HAP-1 (cell line): ENCODE data around the gene RNF103.
A peak's percentile ranks its signal among the peaks of the same experiment; 100 is the strongest.
"Not testable (repeated sequence)": the region's sequence is repeated elsewhere in the genome, so short reads cannot be mapped to it uniquely, and the experiment has no call there.

ENCODE experiments used
- DNase-seq, 2 experiments: peaks; one replicate each; pipeline ENCODE4 v3.0.0-alpha.2; 2016 to 2020; ENCODE audit warnings: low spot score in 2 of 2
- H3K27me3 ChIP-seq: fragments of 250-450 bp; sonication (Bioruptor Pico); 2 replicates; pipeline ENCODE4 v1.5.1; 2020; ENCODE audit warnings: low read depth, mild to moderate bottlenecking, moderate library complexity
- H3K36me3 ChIP-seq: fragments of 250-450 bp; sonication (Bioruptor Pico); replicated peaks from 2 replicates; pipeline ENCODE4 v1.5.1; 2020; ENCODE audit warnings: mild to moderate bottlenecking
- H3K4me1 ChIP-seq: fragments of 250-450 bp; sonication (Bioruptor Pico); 2 replicates; pipeline ENCODE4 v1.5.1; 2020; ENCODE audit warnings: mild to moderate bottlenecking
- H3K4me3 ChIP-seq: fragments of 250-450 bp; sonication (Bioruptor Pico); 2 replicates; pipeline ENCODE4 v1.5.1; 2020; ENCODE audit warnings: mild to moderate bottlenecking, moderate library complexity
- H3K9me3 ChIP-seq: fragments of 250-450 bp; sonication (Bioruptor Pico); 2 replicates; pipeline ENCODE4 v1.5.1; 2020; ENCODE audit warnings: mild to moderate bottlenecking, moderate library complexity
- in situ Hi-C: fragments of 300-500 bp; cut with MboI; formaldehyde crosslinking; loops from 3 replicates; pipeline ENCODE4 v1.14.3; 2020; ENCODE audit warnings: low sequenced_read_pairs, inconsistent platforms, mixed read lengths

Gene RNF103, protein sequence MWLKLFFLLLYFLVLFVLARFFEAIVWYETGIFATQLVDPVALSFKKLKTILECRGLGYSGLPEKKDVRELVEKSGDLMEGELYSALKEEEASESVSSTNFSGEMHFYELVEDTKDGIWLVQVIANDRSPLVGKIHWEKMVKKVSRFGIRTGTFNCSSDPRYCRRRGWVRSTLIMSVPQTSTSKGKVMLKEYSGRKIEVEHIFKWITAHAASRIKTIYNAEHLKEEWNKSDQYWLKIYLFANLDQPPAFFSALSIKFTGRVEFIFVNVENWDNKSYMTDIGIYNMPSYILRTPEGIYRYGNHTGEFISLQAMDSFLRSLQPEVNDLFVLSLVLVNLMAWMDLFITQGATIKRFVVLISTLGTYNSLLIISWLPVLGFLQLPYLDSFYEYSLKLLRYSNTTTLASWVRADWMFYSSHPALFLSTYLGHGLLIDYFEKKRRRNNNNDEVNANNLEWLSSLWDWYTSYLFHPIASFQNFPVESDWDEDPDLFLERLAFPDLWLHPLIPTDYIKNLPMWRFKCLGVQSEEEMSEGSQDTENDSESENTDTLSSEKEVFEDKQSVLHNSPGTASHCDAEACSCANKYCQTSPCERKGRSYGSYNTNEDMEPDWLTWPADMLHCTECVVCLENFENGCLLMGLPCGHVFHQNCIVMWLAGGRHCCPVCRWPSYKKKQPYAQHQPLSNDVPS

DNA sequence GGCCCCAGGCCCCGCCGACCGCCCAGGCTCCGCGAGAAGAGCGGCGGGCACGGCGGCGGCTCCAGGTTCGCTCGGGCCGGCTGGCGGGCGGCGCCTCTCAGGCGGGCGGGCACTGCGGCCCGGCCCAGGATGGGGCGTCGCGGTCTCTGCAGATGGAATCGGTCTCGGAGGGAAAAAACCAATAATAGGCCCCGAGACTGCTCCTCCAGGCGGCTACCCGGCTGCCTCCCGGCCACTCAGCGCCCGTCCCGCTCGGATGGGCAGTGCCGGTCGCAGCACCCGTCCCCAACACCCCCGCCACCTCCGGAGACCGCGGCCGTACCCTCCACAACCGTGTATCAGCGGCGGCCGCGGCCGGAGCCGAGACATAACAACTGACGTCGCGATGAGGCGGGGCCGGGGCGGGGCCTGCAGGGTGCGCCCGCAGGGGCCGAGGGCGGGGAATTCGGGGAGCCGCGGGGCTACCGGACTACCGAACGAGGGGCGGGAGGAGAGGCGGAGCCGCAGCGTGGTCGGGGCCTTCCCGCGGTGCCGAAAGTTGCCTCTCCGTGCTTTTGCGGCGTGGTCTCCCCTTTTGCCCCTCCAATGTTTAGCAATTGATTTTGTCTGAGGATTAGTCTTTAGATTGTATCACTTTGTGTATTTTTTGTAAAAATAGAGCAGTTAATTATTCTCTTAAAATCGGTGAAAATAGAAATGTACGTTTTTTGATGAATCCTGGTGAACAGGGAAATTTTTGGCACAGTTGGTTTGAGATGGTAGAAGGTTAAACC is at the start of gene RNF103:
Gene RNF103, minus strand, starts transcription at position 372 of the 773 bp plus-strand sequence. CDS start 979 bp downstream, outside the sequence.
- peaks cover 14% of the 10 kb centered on the region for H3K4me1 ChIP-seq
- in situ Hi-C loops, result no loop called here
- no peaks in the 10 kb centered on the region for H3K9me3 ChIP-seq
- H3K27me3 ChIP-seq, result no peaks in the 10 kb centered on the region
- H3K36me3 ChIP-seq, result peaks cover 8% of the 10 kb centered on the region
- H3K4me3 ChIP-seq, result peak within 1 kb of the TSS; percentile 69
- DNase-seq, result peak; percentile 87 to 97

DNA sequence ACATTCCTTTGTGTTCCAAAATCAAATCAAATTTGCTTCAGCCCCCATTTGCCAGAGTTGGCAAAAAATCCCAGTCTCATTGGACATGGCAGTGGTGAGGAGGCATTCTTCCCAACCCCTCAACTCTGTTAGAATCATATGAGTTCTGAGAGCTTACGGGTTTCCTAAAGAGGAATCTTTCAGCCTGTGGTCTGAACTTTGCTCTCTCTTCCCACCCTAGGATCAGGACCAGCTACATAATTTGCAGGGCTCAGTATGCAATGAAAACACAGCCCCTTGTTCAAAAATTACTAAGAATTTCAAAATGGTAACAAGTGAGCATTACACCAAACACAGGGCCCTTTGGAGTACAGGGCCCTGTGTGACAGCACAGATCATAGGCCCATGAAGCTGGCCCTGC is 49.3 kb upstream of the RNF103 start:
- in situ Hi-C loops, result no loop called here
- no peak for DNase-seq
- no peaks in the 10 kb centered on the region for H3K9me3 ChIP-seq
- H3K36me3 ChIP-seq, result no peaks in the 10 kb centered on the region
- no peak overlapping the region for H3K4me3 ChIP-seq
- no peaks in the 10 kb centered on the region for H3K27me3 ChIP-seq
- H3K4me1 ChIP-seq, result no peaks in the 10 kb centered on the region

DNA sequence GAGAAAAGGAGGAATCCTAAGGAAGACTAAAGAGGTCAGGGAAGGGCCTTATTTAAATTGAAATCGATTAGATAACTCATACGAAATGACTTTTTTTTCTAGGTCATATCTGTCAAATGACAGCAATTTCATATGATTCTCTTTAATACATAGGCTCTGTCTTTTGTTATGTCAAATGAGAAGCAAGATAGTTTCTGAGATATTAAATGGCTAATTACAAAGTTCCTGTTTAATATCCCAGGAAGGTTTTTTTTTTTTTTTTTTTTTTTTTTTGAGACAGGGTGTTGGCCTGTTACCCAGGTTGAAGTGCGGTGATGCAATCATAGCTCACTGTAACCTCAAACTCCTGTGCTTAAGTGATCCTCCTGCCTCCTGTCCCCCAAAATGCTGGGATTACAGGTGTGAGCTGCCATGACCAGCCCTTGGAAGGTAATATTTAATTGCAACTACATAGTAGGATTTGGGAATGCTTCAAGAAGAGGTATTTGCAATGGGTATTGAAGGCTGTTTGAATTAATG is 48.4 kb upstream of the RNF103 start:
- no peaks in the 10 kb centered on the region for H3K36me3 ChIP-seq
- no peak overlapping the region for H3K4me3 ChIP-seq
- H3K4me1 ChIP-seq, result no peaks in the 10 kb centered on the region
- no peaks in the 10 kb centered on the region for H3K9me3 ChIP-seq
- H3K27me3 ChIP-seq, result no peaks in the 10 kb centered on the region
- no peak for DNase-seq
- in situ Hi-C loops, result no loop called here

DNA sequence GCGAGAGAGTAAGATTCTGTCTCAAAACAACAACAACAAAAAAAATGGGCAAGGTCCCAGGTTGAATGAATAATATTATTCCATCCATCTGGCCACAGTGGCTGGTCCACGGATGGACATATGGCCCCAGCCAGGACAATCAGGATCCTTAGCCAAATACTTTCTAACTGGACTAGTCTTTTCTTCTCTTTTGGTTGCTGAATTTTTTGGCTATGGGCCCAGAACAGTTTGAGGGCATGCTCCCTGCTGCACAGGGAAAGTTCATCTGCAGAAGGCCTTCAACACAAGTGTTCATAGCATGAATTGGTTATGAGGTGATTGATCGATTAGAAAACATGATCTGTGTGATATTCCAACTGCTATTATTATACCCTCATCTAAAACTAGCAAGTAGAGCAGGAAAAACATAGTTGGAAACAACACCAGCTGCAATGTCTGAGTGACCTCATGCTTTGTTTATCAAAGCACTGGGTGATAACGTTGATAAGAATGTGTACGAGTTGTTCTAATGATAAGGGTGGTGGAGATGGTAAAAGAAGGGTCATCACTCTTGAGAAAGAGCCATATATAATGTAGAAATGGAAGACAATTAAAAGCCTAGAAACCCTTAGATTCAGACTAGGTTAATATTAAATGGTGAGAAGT is 47.8 kb upstream of the RNF103 start:
- DNase-seq, result no peak
- no peaks in the 10 kb centered on the region for H3K9me3 ChIP-seq

DNA sequence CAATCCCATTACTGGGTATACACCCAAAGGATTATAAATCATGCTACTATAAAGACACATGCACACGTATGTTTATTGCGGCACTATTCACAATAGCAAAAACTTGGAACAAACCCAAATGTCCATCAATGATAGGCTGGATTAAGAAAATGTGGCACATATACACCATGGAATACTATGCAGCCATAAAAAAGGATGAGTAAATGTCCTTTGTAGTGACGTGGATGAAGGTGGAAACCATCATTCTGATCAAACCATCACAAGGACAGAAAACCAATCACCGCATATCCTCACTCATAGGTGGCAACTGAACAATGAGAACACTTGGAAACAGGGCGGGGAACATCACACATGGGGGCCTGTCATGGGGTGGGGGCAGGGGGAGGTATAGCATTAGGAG is 45.7 kb upstream of the RNF103 start:
- H3K4me1 ChIP-seq, H3K36me3 ChIP-seq, DNase-seq, H3K27me3 ChIP-seq, in situ Hi-C loops, H3K9me3 ChIP-seq, H3K4me3 ChIP-seq: not testable (repeated sequence)

More for the DNA sequence above, 47.8 kb upstream of the RNF103 start:
- Histone ChIP-seq H3K36me3 (no peaks in the 10 kb centered on the region), H3K27me3 (no peaks in the 10 kb centered on the region), H3K4me3 (no peak overlapping the region), H3K4me1 (no peaks in the 10 kb centered on the region)
- in situ Hi-C loops, result no loop called here

DNA sequence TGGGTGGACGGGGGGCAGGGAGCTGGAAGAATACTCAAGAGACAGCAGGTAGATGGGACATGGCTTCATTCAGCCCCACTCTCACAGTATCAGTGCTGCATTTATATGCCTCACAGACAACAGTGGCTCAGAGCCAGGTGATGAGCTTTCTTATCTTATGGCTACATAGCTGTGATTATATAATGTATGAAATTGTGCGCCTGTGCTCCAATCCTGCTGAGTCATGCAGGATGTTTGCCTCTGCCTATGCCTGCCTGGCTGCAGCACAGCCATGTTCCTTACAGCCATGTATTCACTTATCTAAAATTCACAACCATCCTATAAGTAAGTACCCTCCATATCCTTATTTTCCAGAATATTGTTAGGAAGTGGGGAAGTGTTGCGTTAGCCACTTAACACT is 37.7 kb upstream of the RNF103 start:
- Histone ChIP-seq H3K9me3 (peaks cover 4% of the 10 kb centered on the region; the same call in 1 of the 2 replicates), H3K27me3 (no peaks in the 10 kb centered on the region), H3K4me1 (no peaks in the 10 kb centered on the region), H3K36me3 (no peaks in the 10 kb centered on the region; the same call in 1 of the 2 replicates), H3K4me3 (no peak overlapping the region)
- no peak for DNase-seq
- in situ Hi-C loops, result no loop called here

DNA sequence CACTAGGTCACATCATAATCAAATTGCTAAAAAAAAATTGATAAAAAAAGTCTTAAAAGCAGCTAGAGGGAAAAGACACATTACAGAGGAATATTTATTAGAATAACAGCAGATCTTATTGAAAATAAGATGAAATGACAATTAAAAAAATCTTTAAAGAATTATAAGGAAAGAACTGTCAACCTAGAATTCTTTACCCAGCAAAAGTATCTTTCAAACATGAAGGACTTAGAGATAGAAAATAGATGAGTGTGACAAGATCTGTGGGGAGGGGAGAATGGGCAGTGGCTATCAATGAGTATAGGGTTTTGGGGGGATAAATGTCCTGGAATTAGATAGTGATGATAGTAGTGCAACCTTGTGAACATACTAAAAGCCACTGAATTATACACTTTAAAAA is 26.5 kb upstream of the RNF103 start:
- no peak for DNase-seq
- in situ Hi-C loops, result no loop called here
- no peaks in the 10 kb centered on the region for H3K36me3 ChIP-seq

DNA sequence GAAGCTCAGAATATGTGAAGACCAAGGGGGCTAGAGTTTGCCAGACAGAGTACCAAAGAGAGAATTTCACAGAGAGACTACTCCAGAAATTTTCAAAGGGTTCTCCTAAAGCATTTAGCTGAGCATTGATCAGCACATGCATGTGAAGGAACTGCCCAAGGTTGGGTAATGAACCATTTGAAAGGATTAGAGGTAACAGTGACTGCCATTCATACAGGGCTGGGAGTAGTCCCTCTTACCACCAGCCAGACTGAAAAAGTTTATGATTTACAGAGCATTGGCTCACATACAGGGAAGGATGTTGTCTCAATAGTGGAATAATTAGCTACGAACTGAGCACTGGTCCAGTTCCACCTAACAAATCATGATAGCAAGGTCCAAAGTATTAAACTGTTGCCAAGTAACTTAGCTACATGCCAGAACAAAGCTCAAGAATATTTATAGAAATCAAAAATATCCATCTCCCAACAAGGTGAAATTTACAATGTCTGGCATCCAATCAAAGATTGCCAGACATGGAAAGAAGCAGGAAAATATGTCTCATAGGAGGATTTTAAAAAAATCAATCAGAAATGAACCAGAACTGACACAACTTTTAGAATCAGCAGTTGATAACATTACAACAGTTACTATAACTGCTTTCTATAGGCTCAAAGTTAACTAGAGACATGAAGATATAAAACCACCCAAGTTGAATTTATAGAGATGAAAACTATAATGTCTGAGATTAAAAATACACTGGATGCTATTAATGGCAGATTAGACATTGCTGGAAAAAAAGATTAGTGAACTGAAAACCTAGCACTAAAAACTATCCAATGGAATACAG is 25.7 kb upstream of the RNF103 start:
- no peaks in the 10 kb centered on the region for H3K36me3 ChIP-seq
- no peaks in the 10 kb centered on the region for H3K27me3 ChIP-seq
- DNase-seq, result no peak
- in situ Hi-C loops, result no loop called here
- no peaks in the 10 kb centered on the region for H3K9me3 ChIP-seq
- no peak overlapping the region for H3K4me3 ChIP-seq
- no peaks in the 10 kb centered on the region for H3K4me1 ChIP-seq

More for the DNA sequence above, 26.5 kb upstream of the RNF103 start:
- Histone ChIP-seq H3K4me1 (no peaks in the 10 kb centered on the region), H3K9me3 (no peaks in the 10 kb centered on the region), H3K27me3 (no peaks in the 10 kb centered on the region), H3K4me3 (no peak overlapping the region)

DNA sequence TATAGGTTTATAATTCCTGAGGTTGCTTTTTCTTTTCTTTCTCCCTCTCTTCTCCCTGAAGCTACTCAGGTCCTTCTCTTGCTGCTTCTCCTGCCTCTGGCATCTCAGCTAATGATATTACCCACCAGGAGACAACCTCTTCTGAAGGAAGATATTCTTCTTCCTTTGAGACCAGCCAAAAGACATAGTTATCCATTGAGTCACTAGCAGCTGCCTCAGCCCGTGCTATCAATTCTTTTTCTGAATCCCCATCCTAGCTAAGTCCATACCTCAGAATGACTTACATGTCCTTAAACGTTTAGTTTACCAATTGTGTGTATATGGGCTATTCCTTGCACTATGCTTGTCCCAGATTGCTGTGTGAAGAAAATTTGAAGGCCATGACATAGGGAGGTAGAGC is 25.0 kb upstream of the RNF103 start:
- in situ Hi-C loops, result no loop called here
- no peak for DNase-seq
- H3K36me3 ChIP-seq, result no peaks in the 10 kb centered on the region

DNA sequence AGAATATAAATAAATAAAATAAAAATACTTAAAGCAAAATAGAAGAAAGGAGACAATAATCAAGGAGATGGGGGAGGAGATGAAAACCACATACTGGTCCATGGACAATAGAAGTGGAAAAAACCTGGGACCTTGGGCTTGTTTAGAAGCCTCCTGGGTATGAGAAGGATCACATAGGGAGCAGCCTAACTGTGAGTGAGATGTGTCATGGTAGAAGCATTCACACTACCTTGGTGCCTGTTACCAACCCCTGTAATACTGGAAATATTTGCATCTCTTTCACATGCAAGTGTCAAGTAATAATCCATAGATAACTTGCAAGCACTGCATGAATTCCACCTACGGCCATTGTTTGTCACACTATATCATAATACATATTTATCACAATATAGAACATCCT is 23.2 kb upstream of the RNF103 start:
- Histone ChIP-seq H3K36me3 (no peaks in the 10 kb centered on the region), H3K4me3 (no peak overlapping the region), H3K4me1 (no peaks in the 10 kb centered on the region), H3K9me3 (no peaks in the 10 kb centered on the region), H3K27me3 (no peaks in the 10 kb centered on the region)
- in situ Hi-C loops, result no loop called here
- no peak for DNase-seq

More for the DNA sequence above, 25.0 kb upstream of the RNF103 start:
- H3K4me1 ChIP-seq, result no peaks in the 10 kb centered on the region
- H3K4me3 ChIP-seq, result no peak overlapping the region
- H3K27me3 ChIP-seq, result no peaks in the 10 kb centered on the region
- H3K9me3 ChIP-seq, result no peaks in the 10 kb centered on the region

DNA sequence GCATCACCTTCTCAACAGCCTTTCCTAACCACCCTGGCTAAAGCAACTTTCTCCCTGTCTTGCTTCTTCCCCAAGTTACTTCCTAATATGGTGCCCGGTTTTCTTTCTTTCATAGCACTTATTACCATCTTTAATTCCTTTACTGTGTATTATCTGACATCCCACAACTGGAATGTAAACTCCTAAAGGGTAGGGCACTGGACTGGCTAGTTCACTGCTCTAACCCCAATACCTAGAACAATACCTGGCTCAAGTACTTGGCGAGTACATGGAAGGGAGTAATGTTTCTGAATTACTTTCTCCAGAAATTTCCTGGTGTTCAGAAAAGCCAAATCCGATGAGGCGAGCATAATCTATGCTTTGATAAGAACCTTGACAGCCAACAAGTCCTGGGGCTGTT is 22.7 kb upstream of the RNF103 start:
- H3K36me3 ChIP-seq, result no peaks in the 10 kb centered on the region
- DNase-seq, result no peak
- H3K27me3 ChIP-seq, result 0 out of 2 replicates have a peak, but pooled peaks cover 1% of the 10 kb centered on the region
- H3K9me3 ChIP-seq, result no peaks in the 10 kb centered on the region
- no peaks in the 10 kb centered on the region for H3K4me1 ChIP-seq
- H3K4me3 ChIP-seq, result no peak overlapping the region
- in situ Hi-C loops, result no loop called here

DNA sequence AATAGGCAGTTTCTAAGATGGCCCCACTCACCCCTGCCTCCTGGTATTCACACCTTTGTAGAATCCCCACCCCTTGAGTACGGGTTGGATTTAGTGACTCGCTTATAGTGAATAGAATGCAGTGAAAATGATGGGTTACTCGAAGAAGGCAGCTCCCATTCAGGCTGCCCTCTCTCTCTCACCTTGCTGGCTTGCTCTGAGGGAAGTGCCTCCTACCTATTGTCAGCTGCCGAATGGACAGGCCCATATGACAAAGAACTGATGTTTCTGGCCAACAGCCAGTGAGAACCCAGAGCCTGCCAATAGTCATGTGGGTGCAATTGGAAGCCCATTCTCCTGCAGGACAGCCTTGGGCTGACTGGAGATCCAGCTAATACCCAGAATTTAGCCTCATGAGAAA is 22.1 kb upstream of the RNF103 start:
- H3K36me3 ChIP-seq, result no peaks in the 10 kb centered on the region
- H3K9me3 ChIP-seq, result no peaks in the 10 kb centered on the region
- H3K27me3 ChIP-seq, result 0 out of 2 replicates have a peak, but pooled peaks cover 2% of the 10 kb centered on the region
- in situ Hi-C loops, result no loop called here
- DNase-seq, result no peak
- no peak overlapping the region for H3K4me3 ChIP-seq
- H3K4me1 ChIP-seq, result no peaks in the 10 kb centered on the region
